IPS-18a (cell line): ENCODE measurements around the gene HNF1A.

Experiments used
- H3K27ac ChIP-seq: one replicate; pipeline ENCODE4 v1.5.1; 2013; ENCODE audit warnings: low read length
- H3K27me3 ChIP-seq: one replicate; pipeline ENCODE4 v1.6.1; 2013; ENCODE audit warnings: mild to moderate bottlenecking, low read length; ENCODE audit not compliant: control insufficient read depth, insufficient read depth
- H3K36me3 ChIP-seq: one replicate; pipeline ENCODE4 v1.6.1; 2013; ENCODE audit warnings: low read depth, low read length; ENCODE audit not compliant: control insufficient read depth
- H3K4me1 ChIP-seq: one replicate; pipeline ENCODE4 v1.6.1; 2013; ENCODE audit warnings: low read depth, low read length; ENCODE audit not compliant: control insufficient read depth
- H3K4me3 ChIP-seq: one replicate; pipeline ENCODE4 v1.5.1; 2013; ENCODE audit warnings: low read length
- H3K9ac ChIP-seq: one replicate; pipeline ENCODE4 v1.6.1; 2013; ENCODE audit warnings: mild to moderate bottlenecking, low read length, moderate library complexity
- H3K9me3 ChIP-seq: one replicate; pipeline ENCODE4 v1.6.1; 2013; ENCODE audit warnings: low read depth, low read length; ENCODE audit not compliant: control insufficient read depth

The HNF1A gene

DNA sequence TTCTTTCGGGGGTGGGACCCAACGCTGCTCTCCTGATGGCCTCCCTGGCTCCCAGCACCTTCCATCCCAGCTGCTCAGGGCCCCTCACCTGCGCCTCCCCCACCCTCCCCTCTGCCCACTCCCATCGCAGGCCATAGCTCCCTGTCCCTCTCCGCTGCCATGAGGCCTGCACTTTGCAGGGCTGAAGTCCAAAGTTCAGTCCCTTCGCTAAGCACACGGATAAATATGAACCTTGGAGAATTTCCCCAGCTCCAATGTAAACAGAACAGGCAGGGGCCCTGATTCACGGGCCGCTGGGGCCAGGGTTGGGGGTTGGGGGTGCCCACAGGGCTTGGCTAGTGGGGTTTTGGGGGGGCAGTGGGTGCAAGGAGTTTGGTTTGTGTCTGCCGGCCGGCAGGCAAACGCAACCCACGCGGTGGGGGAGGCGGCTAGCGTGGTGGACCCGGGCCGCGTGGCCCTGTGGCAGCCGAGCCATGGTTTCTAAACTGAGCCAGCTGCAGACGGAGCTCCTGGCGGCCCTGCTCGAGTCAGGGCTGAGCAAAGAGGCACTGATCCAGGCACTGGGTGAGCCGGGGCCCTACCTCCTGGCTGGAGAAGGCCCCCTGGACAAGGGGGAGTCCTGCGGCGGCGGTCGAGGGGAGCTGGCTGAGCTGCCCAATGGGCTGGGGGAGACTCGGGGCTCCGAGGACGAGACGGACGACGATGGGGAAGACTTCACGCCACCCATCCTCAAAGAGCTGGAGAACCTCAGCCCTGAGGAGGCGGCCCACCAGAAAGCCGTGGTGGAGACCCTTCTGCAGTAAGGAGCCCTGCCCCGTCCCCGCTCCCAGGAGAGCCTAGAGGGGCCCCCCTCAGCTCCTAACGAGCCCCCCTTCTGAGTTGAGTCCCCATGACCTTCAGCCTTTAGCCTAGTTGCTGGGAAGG, at the start of gene HNF1A:
Gene HNF1A, plus strand, starts transcription at position 248 of the 924 bp plus-strand sequence. Its CDS starts 226 bp downstream, at position 474.
- Histone ChIP-seq H3K4me1 (no peaks in the 10 kb centered on the region), H3K9ac (no peak within 1 kb of the TSS), H3K9me3 (no peaks in the 10 kb centered on the region), H3K27ac (no peak within 1 kb of the TSS), H3K36me3 (no peaks in the 10 kb centered on the region), H3K27me3 (no peaks in the 10 kb centered on the region), H3K4me3 (no peak within 1 kb of the TSS)

- no peak overlapping the region for H3K4me3 ChIP-seq
- H3K27ac ChIP-seq: peak overlapping the region; percentile 64
- no peaks in the 10 kb centered on the region for H3K36me3 ChIP-seq
- H3K27me3 ChIP-seq: no peaks in the 10 kb centered on the region
- peaks cover 12% of the 10 kb centered on the region for H3K4me1 ChIP-seq
- H3K9ac ChIP-seq: no peak overlapping the region
- no peaks in the 10 kb centered on the region for H3K9me3 ChIP-seq
Measured at GRCh38 chr12:120928864-120929652, 49.3 kb upstream of the HNF1A start.

DNA sequence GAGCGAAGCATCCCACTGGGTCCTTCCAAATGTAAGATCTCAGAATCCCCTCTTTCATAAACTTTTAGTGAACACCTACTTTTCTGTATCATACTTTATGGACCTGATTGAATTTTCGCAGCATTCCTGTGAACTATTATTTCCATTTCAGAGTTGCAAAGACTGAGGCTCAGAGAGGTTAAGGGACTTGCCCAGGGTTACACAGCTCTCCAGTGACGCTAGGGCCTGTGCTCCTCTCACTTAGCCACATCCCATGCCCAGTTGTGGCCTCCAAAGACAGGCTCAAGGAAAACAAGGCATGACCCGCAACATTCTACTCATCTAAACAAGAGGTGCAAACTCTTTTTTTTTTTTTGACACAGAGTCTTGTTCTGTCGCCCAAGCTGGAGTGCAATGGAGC, 48.3 kb upstream of the HNF1A start:
- H3K27me3 ChIP-seq: no peaks in the 10 kb centered on the region
- peaks cover 12% of the 10 kb centered on the region for H3K4me1 ChIP-seq
- H3K9me3 ChIP-seq: no peaks in the 10 kb centered on the region
- no peak overlapping the region for H3K9ac ChIP-seq
- no peaks in the 10 kb centered on the region for H3K36me3 ChIP-seq
- no peak overlapping the region for H3K4me3 ChIP-seq
- H3K27ac ChIP-seq: no peak overlapping the region

- Histone ChIP-seq H3K4me3 (no peak overlapping the region), H3K27ac (no peak overlapping the region), H3K4me1 (peaks cover 4% of the 10 kb centered on the region), H3K9me3 (no peaks in the 10 kb centered on the region), H3K9ac (no peak overlapping the region), H3K27me3 (no peaks in the 10 kb centered on the region), H3K36me3 (no peaks in the 10 kb centered on the region)
Measured at GRCh38 chr12:120932058-120932457, 46.3 kb upstream of the HNF1A start.

- Histone ChIP-seq H3K4me1 (peaks cover 4% of the 10 kb centered on the region), H3K4me3 (no peak overlapping the region), H3K9me3 (no peaks in the 10 kb centered on the region)
Measured at GRCh38 chr12:120932956-120933526, 45.3 kb upstream of the HNF1A start.

DNA sequence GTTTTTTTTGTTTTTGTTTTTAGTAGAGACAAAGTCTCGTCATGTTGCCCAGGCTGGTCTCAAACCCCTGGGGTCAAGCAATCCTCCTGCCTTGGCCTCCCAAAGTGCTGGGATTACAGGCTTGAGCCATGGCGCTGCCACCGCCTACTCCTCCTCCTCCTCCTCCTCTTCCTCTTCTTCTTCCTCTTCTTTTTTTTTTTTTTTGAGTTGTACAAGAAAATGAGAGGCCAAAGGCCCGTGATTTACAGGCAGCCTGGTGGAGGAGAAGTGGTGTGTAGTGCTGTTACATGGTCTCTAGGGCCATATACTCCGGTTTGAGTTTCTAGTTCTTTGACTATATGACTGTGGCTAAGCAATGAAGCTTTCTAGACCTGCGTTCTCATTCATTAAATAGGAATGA, 44.6 kb upstream of the HNF1A start:
- Histone ChIP-seq H3K9ac (no peak overlapping the region), H3K4me1 (peaks cover 2% of the 10 kb centered on the region), H3K4me3 (no peak overlapping the region), H3K27ac (no peak overlapping the region), H3K27me3 (no peaks in the 10 kb centered on the region), H3K9me3 (no peaks in the 10 kb centered on the region), H3K36me3 (no peaks in the 10 kb centered on the region)

More at GRCh38 chr12:120932956-120933526, 45.3 kb upstream of the HNF1A start:
- H3K36me3 ChIP-seq: no peaks in the 10 kb centered on the region
- H3K9ac ChIP-seq: no peak overlapping the region
- no peak overlapping the region for H3K27ac ChIP-seq
- H3K27me3 ChIP-seq: no peaks in the 10 kb centered on the region

- H3K9me3 ChIP-seq: no peaks in the 10 kb centered on the region
- no peaks in the 10 kb centered on the region for H3K4me1 ChIP-seq
- no peaks in the 10 kb centered on the region for H3K27me3 ChIP-seq
- H3K27ac ChIP-seq: no peak overlapping the region
- H3K36me3 ChIP-seq: no peaks in the 10 kb centered on the region
- H3K4me3 ChIP-seq: no peak overlapping the region
- no peak overlapping the region for H3K9ac ChIP-seq
Measured at GRCh38 chr12:120936197-120936596, 42.1 kb upstream of the HNF1A start.

GRCh38 chr12:120938496-120938895, 39.8 kb upstream of the HNF1A start:
- no peaks in the 10 kb centered on the region for H3K9me3 ChIP-seq

DNA sequence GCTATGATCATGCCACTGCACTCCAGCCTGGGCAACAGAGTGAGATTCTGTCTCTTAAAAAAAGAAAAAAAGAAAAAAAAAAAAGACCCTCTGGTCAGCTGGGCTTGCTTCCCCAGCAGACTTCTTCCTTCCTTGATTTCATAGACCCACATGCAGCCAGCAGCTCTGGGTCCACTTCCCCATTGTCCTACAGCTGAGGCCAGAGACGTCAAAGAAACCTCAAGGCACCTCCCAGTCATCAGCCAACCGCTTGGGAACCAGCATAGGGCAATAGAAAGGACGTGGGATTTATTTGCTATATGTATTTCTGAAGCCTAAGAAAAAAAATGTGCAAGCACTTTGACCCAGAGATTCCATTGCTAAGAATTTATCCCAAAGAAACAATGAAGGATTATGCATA, 38.8 kb upstream of the HNF1A start:
- Histone ChIP-seq H3K4me3 (no peak overlapping the region), H3K4me1 (no peaks in the 10 kb centered on the region), H3K9me3 (no peaks in the 10 kb centered on the region), H3K27me3 (no peaks in the 10 kb centered on the region), H3K9ac (no peak overlapping the region), H3K36me3 (no peaks in the 10 kb centered on the region), H3K27ac (no peak overlapping the region)

More at GRCh38 chr12:120938496-120938895, 39.8 kb upstream of the HNF1A start:
- H3K27me3 ChIP-seq: no peaks in the 10 kb centered on the region
- H3K4me1 ChIP-seq: no peaks in the 10 kb centered on the region
- no peak overlapping the region for H3K9ac ChIP-seq
- H3K4me3 ChIP-seq: no peak overlapping the region
- no peak overlapping the region for H3K27ac ChIP-seq
- no peaks in the 10 kb centered on the region for H3K36me3 ChIP-seq

GRCh38 chr12:120940006-120940405, 38.3 kb upstream of the HNF1A start:
- no peaks in the 10 kb centered on the region for H3K4me1 ChIP-seq
- H3K27ac ChIP-seq: no peak overlapping the region
- no peaks in the 10 kb centered on the region for H3K9me3 ChIP-seq
- no peaks in the 10 kb centered on the region for H3K27me3 ChIP-seq
- no peak overlapping the region for H3K4me3 ChIP-seq
- H3K36me3 ChIP-seq: no peaks in the 10 kb centered on the region
- H3K9ac ChIP-seq: no peak overlapping the region

DNA sequence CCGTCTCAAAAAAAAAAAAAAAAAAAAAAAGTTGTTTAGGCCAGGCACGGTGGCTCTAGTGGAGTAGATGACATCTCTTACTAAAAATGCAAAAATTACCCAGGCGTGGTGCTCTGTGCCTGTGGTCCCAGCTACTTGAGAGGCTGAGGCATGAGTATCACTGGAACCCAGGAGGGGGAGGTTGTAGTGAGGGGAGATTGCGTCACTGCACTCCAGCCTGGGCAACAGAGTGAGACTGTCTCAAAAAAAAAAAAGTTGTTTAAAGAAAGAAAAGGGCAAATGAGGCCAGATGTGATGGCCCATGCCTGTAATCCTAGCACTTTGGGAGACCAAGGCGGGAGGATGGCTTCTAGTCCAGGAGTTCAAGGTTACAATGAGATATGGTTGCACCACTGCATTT, 37.5 kb upstream of the HNF1A start:
- H3K4me1 ChIP-seq: no peaks in the 10 kb centered on the region
- no peaks in the 10 kb centered on the region for H3K36me3 ChIP-seq
- no peak overlapping the region for H3K4me3 ChIP-seq
- no peak overlapping the region for H3K27ac ChIP-seq
- no peaks in the 10 kb centered on the region for H3K9me3 ChIP-seq
- H3K9ac ChIP-seq: no peak overlapping the region
- no peaks in the 10 kb centered on the region for H3K27me3 ChIP-seq
